ENCODE measurements around the gene S100PBP.

Gene S100PBP

GRCh38 chr1:32877211-32878110 is 60.0 kb downstream of the S100PBP start:
- no peak for ATAC-seq (ENCODE audit: low read depth)
- Mint-ChIP-seq H3K9me3 (no peaks in the 10 kb centered on the region), H3K4me1 (peaks cover 13% of the 10 kb centered on the region)

DNA sequence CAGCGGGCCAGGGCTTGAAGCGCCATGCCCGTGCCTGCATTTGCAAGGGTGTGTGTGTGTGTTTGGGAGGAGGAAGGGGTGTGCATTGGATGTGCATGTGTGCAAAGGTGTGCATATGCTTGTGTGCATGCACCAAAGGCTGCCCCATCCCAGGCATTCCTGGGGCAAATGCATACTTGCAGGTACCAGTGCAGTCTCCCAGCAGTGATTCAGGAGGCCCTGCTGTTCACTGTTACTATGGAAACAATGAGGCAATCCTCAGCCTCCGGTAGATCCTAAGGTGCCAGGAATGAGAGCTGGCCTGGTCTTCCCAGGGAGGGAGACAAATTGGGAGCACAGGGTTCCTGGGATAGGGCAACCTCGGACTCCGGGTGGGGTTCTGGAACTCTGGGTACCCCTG is 60.7 kb downstream of the S100PBP start:
- no peak overlapping the region for H3K4me3 Mint-ChIP-seq
- H3K4me1 Mint-ChIP-seq, result peaks cover 8% of the 10 kb centered on the region
- no peaks in the 10 kb centered on the region for H3K9me3 Mint-ChIP-seq
- no peak overlapping the region for H3K27ac Mint-ChIP-seq
- DNase-seq (ENCODE audit: low spot score in 2 of 2) (peak in 1 of 2 donors; percentile 9), ATAC-seq (ENCODE audit: low read depth) (no peak)
- H3K27me3 Mint-ChIP-seq, result peaks cover 23% of the 10 kb centered on the region
- H3K36me3 Mint-ChIP-seq, result no peaks in the 10 kb centered on the region

More at GRCh38 chr1:32877211-32878110, 60.0 kb downstream of the S100PBP start:
- H3K4me3 Mint-ChIP-seq, result no peak overlapping the region
- peaks cover 26% of the 10 kb centered on the region for H3K27me3 Mint-ChIP-seq
- peak in 1 of 2 donors; percentile 8 for DNase-seq (ENCODE audit: low spot score in 2 of 2)
- no peak overlapping the region for H3K27ac Mint-ChIP-seq
- no peaks in the 10 kb centered on the region for H3K36me3 Mint-ChIP-seq

GRCh38 chr1:32878637-32879041 is 61.2 kb downstream of the S100PBP start:
- H3K27me3 Mint-ChIP-seq, result peaks cover 26% of the 10 kb centered on the region
- ATAC-seq (ENCODE audit: low read depth), result no peak

GRCh38 chr1:32881291-32881690 is 63.8 kb downstream of the S100PBP start:
- H3K27ac Mint-ChIP-seq, result no peak overlapping the region
- H3K27me3 Mint-ChIP-seq, result peaks cover 30% of the 10 kb centered on the region
- H3K4me3 Mint-ChIP-seq, result no peak overlapping the region
- ATAC-seq (ENCODE audit: low read depth), result no peak
- H3K4me1 Mint-ChIP-seq, result peaks cover 12% of the 10 kb centered on the region
- H3K36me3 Mint-ChIP-seq, result peaks cover 2% of the 10 kb centered on the region
- no peak for DNase-seq (ENCODE audit: low spot score in 2 of 2)
- no peaks in the 10 kb centered on the region for H3K9me3 Mint-ChIP-seq

More at GRCh38 chr1:32878637-32879041, 61.2 kb downstream of the S100PBP start:
- DNase-seq (ENCODE audit: low spot score in 2 of 2), result peak in 1 of 2 donors; percentile 9
- H3K9me3 Mint-ChIP-seq, result no peaks in the 10 kb centered on the region
- no peaks in the 10 kb centered on the region for H3K36me3 Mint-ChIP-seq
- H3K27ac Mint-ChIP-seq, result no peak overlapping the region
- peaks cover 8% of the 10 kb centered on the region for H3K4me1 Mint-ChIP-seq
- H3K4me3 Mint-ChIP-seq, result no peak overlapping the region

DNA sequence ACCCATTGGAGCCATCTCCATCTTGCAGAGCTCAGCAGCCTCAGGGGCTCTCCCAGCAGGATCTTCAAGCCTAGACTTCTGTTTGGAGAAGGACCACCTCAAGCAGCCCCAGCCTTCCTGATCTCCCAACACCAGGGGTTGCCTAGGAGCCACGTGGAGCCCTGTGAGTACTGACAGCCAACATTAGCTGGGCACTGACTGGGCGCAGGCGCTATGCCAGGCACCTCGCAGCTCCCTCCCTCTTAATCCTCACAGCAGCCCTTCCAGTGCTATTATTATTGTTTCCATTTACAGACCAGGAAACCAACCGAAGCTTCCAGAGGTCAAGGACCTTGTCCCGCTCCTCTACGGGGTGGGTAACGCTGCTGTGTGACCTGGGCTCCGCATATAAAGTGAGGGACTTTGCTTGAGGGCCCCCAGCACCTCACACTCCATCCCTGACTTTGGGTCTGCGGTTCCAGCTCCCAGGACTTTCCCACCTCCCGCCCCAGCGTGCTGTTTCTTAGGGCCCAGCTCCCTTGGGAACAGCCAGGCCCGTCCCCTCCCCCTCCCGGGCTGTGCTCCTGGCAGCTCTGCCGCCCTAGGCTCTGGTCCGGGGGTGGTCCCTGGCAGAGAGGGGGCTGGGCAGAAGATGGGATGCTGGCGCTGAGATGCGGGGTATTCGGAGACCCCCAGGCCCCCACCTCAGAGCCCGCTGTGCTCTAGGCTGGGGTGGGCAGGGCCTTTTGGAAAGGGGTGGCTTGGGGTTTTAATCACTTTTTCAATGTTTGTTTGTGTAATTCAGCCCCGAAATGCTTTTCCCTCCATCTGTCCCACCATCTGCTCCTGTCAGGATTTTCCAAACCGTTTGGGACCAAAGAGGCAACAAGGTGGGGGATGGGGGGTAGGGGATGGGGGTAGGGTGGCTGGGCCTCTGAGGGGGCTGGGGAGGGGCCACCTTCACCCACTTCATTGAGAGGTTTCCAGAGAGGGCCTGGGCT is 64.7 kb downstream of the S100PBP start:
- H3K27me3 Mint-ChIP-seq, result peaks cover 34% of the 10 kb centered on the region
- H3K4me1 Mint-ChIP-seq, result peaks cover 15% of the 10 kb centered on the region
- ATAC-seq (ENCODE audit: low read depth) (no peak), DNase-seq (ENCODE audit: low spot score in 2 of 2) (no peak)
- no peak overlapping the region for H3K27ac Mint-ChIP-seq
- no peak overlapping the region for H3K4me3 Mint-ChIP-seq
- H3K9me3 Mint-ChIP-seq, result no peaks in the 10 kb centered on the region
- H3K36me3 Mint-ChIP-seq, result peaks cover 2% of the 10 kb centered on the region

GRCh38 chr1:32883338-32884031 is 66.0 kb downstream of the S100PBP start:
- ATAC-seq (ENCODE audit: low read depth) (peak; percentile 16), DNase-seq (ENCODE audit: low spot score in 2 of 2) (no peak)
- Mint-ChIP-seq H3K4me3 (no peak overlapping the region), H3K27ac (no peak overlapping the region), H3K36me3 (peaks cover 2% of the 10 kb centered on the region), H3K4me1 (peaks cover 16% of the 10 kb centered on the region), H3K9me3 (no peaks in the 10 kb centered on the region), H3K27me3 (peaks cover 35% of the 10 kb centered on the region)

DNA sequence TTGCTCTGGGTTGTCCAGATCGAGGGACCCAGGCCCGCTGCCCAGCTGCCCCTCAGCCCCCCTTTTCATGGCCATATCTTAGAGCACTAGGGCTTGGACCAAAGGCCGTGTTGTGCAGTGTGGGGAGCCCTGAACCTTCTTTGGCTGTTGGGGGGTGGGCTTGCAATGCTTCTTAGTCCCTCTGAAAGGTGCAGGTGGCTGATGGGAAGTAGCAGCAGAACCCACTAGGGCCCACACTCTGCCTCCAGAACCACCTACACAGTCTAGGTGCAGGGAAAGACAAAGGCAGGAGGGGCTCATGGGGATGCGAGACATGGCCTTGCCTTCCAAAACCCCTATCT is 66.5 kb downstream of the S100PBP start:
- Mint-ChIP-seq H3K27me3 (peaks cover 36% of the 10 kb centered on the region), H3K4me1 (peaks cover 16% of the 10 kb centered on the region), H3K4me3 (no peak overlapping the region), H3K36me3 (peaks cover 2% of the 10 kb centered on the region), H3K9me3 (no peaks in the 10 kb centered on the region), H3K27ac (no peak overlapping the region)
- DNase-seq (ENCODE audit: low spot score in 2 of 2) (no peak), ATAC-seq (ENCODE audit: low read depth) (no peak)

- peaks cover 40% of the 10 kb centered on the region for H3K27me3 Mint-ChIP-seq
- H3K4me1 Mint-ChIP-seq, result peaks cover 16% of the 10 kb centered on the region
- DNase-seq (ENCODE audit: low spot score in 2 of 2) (no peak), ATAC-seq (ENCODE audit: low read depth) (no peak)
- no peaks in the 10 kb centered on the region for H3K9me3 Mint-ChIP-seq
- H3K36me3 Mint-ChIP-seq, result peaks cover 2% of the 10 kb centered on the region
- H3K27ac Mint-ChIP-seq, result no peak overlapping the region
- H3K4me3 Mint-ChIP-seq, result no peak overlapping the region
Measured at GRCh38 chr1:32884726-32885125, 67.3 kb downstream of the S100PBP start.

DNA sequence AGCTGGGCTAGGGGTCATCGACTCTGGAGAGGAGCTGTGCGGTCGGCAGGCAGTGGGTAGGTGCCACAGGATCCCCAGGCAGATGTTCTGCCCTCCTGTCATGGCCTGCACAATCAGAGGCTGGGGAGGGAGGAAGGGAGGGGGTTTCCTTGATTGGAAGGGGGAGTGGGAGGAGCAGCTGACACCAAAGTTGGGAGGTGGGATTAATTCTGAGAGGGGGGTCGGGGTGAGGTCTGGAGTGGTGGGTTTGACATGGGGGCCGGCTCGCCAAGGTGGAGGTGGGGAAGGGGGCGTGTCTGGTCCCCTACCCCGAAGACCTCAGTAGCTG is 68.2 kb downstream of the S100PBP start:
- DNase-seq (ENCODE audit: low spot score in 2 of 2) (no peak), ATAC-seq (ENCODE audit: low read depth) (no peak)
- H3K4me3 Mint-ChIP-seq, result peak overlapping the region; percentile 18
- no peak overlapping the region for H3K27ac Mint-ChIP-seq
- no peaks in the 10 kb centered on the region for H3K9me3 Mint-ChIP-seq
- peaks cover 16% of the 10 kb centered on the region for H3K4me1 Mint-ChIP-seq
- H3K36me3 Mint-ChIP-seq, result peaks cover 2% of the 10 kb centered on the region
- peaks cover 47% of the 10 kb centered on the region for H3K27me3 Mint-ChIP-seq

DNA sequence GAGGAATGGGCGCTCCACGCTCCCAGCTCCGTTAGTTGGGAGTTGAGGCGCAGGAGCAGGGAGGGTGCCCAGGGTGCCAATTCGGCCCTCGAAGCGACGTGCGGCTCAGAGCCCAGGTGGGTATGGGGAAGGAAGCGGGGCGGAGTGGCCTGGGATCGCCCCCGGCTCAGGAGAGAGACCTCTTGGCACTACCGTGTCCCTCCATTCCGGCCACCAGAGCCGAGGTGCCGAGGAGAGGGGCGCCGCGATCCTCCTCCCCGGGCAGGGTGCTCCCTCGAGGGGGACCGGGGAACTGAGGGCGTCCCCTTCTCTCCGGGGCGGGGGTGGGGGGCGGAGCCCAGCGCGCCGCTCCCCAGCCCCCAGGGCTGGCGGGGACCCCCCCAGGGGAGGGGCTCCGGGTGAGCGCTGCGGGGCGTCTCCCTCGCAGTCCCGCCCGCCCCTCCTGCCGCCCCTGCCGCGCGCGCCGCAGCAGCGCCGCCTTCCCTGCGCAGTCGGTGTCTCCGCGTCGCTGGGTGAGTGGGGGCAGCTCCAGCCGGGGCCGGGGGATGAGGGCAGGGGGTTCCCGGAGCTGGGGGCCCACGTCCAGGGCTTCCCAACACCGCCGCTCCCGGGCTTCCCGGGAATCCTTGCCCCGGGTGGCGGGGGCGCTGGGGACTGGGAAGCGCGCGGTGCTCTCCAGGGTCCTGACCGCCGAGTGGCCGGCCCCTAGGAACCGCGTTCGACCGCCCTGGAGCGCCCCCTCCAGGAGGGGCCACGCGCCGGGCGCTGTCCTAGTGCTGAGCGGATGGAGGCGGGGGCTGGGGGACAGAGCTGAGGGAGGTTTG is 68.8 kb downstream of the S100PBP start, which contains the start of gene HPCA:
HPCA (plus strand) TSS at position 488 of the 824 bp plus-strand sequence. CDS start 2,408 bp downstream, outside the sequence.
- H3K4me3 Mint-ChIP-seq, result peak within 1 kb of the TSS; percentile 18
- no peaks in the 10 kb centered on the region for H3K9me3 Mint-ChIP-seq
- H3K4me1 Mint-ChIP-seq, result peaks cover 16% of the 10 kb centered on the region
- peaks cover 2% of the 10 kb centered on the region for H3K36me3 Mint-ChIP-seq
- DNase-seq (ENCODE audit: low spot score in 2 of 2) (peak; percentile 28 to 43), ATAC-seq (ENCODE audit: low read depth) (peak; percentile 77)
- H3K27ac Mint-ChIP-seq, result no peak within 1 kb of the TSS
- peaks cover 47% of the 10 kb centered on the region for H3K27me3 Mint-ChIP-seq

GRCh38 chr1:32886828-32887414 is 69.5 kb downstream of the S100PBP start:
- Mint-ChIP-seq H3K27ac (no peak overlapping the region), H3K9me3 (no peaks in the 10 kb centered on the region), H3K4me1 (peaks cover 16% of the 10 kb centered on the region), H3K4me3 (no peak overlapping the region), H3K36me3 (peaks cover 2% of the 10 kb centered on the region), H3K27me3 (peaks cover 51% of the 10 kb centered on the region)
- no peak for ATAC-seq (ENCODE audit: low read depth)
- no peak for DNase-seq (ENCODE audit: low spot score in 2 of 2)

- peaks cover 58% of the 10 kb centered on the region for H3K27me3 Mint-ChIP-seq
- H3K27ac Mint-ChIP-seq, result no peak overlapping the region
- DNase-seq (ENCODE audit: low spot score in 2 of 2), result no peak
- ATAC-seq (ENCODE audit: low read depth), result no peak
- H3K4me1 Mint-ChIP-seq, result peaks cover 20% of the 10 kb centered on the region
- H3K36me3 Mint-ChIP-seq, result peaks cover 4% of the 10 kb centered on the region
- H3K4me3 Mint-ChIP-seq, result no peak overlapping the region
- no peaks in the 10 kb centered on the region for H3K9me3 Mint-ChIP-seq
Measured at GRCh38 chr1:32887623-32888022, 70.2 kb downstream of the S100PBP start.

GRCh38 chr1:32888134-32888533 is 70.7 kb downstream of the S100PBP start:
- H3K4me1 Mint-ChIP-seq, result peaks cover 21% of the 10 kb centered on the region
- peaks cover 59% of the 10 kb centered on the region for H3K27me3 Mint-ChIP-seq
- DNase-seq (ENCODE audit: low spot score in 2 of 2) (no peak), ATAC-seq (ENCODE audit: low read depth) (no peak)
- H3K9me3 Mint-ChIP-seq, result no peaks in the 10 kb centered on the region
- no peak overlapping the region for H3K27ac Mint-ChIP-seq
- H3K4me3 Mint-ChIP-seq, result no peak overlapping the region
- peaks cover 4% of the 10 kb centered on the region for H3K36me3 Mint-ChIP-seq

All from memory B cell (primary cell).